Muscle layer of colon (tissue), 2 donors: Measurements from ENCODE around the gene AP3D1.

Experiments
- H3K27ac ChIP-seq: one replicate; pipeline ENCODE4 v1.7.0; 2013; ENCODE audit warnings: low read depth, mild to moderate bottlenecking, low read length, moderate library complexity
- H3K27me3 ChIP-seq, 2 donors: one replicate each; pipeline ENCODE4 v1.7.0; 2013; ENCODE audit warnings: low read length in 2 of 2, mild to moderate bottlenecking in 2 of 2; ENCODE audit not compliant: insufficient read depth in 2 of 2, control insufficient read depth in 1 of 2
- H3K36me3 ChIP-seq: one replicate; pipeline ENCODE4 v1.7.0; 2013; ENCODE audit warnings: mild to moderate bottlenecking, low read length; ENCODE audit not compliant: insufficient read depth
- H3K4me1 ChIP-seq: one replicate; pipeline ENCODE4 v1.7.0; 2013; ENCODE audit warnings: mild to moderate bottlenecking, low read length; ENCODE audit not compliant: insufficient read depth
- H3K4me3 ChIP-seq, 2 donors: one replicate each; pipeline ENCODE4 v1.7.0; 2013; ENCODE audit warnings: low read length in 2 of 2, low read depth in 1 of 2, mild to moderate bottlenecking in 1 of 2, moderate library complexity in 1 of 2
- H3K9ac ChIP-seq: one replicate; pipeline ENCODE4 v1.7.0; 2013; ENCODE audit warnings: low read length
- H3K9me3 ChIP-seq: one replicate; pipeline ENCODE4 v1.7.0; 2013; ENCODE audit warnings: mild to moderate bottlenecking, low read length
- donor health status: abdominal sarcoma.
- donor health status: Adenocarcinoma of cecum.

Gene AP3D1

GRCh38 chr19:2145831-2146241, 5.5 kb downstream of the AP3D1 start:
- peaks cover 24% of the 10 kb centered on the region for H3K4me1 ChIP-seq
- no peaks in the 10 kb centered on the region for H3K36me3 ChIP-seq
- H3K9ac ChIP-seq: no peak overlapping the region
- no peak overlapping the region for H3K4me3 ChIP-seq
- no peaks in the 10 kb centered on the region for H3K27me3 ChIP-seq
- H3K27ac ChIP-seq: no peak overlapping the region
- no peaks in the 10 kb centered on the region for H3K9me3 ChIP-seq

- H3K4me1 ChIP-seq: peaks cover 9% of the 10 kb centered on the region
- no peaks in the 10 kb centered on the region for H3K27me3 ChIP-seq
- no peak overlapping the region for H3K9ac ChIP-seq
- H3K36me3 ChIP-seq: no peaks in the 10 kb centered on the region
- no peak overlapping the region for H3K4me3 ChIP-seq
- H3K9me3 ChIP-seq: no peaks in the 10 kb centered on the region
- H3K27ac ChIP-seq: no peak overlapping the region
Observed at GRCh38 chr19:2144190-2144589, 7.2 kb downstream of the AP3D1 start.

- Histone ChIP-seq H3K9ac (no peak overlapping the region), H3K9me3 (no peaks in the 10 kb centered on the region), H3K27ac (no peak overlapping the region), H3K4me1 (peaks cover 3% of the 10 kb centered on the region), H3K4me3 (no peak overlapping the region), H3K36me3 (peaks cover 4% of the 10 kb centered on the region), H3K27me3 (no peaks in the 10 kb centered on the region)
Observed at GRCh38 chr19:2142173-2142829, 9.1 kb downstream of the AP3D1 start.

GRCh38 chr19:2140138-2140569, 11.2 kb downstream of the AP3D1 start:
- Histone ChIP-seq H3K27me3 (no peaks in the 10 kb centered on the region), H3K4me3 (no peak overlapping the region), H3K27ac (no peak overlapping the region), H3K4me1 (no peaks in the 10 kb centered on the region), H3K36me3 (peaks cover 16% of the 10 kb centered on the region), H3K9me3 (no peaks in the 10 kb centered on the region), H3K9ac (no peak overlapping the region)

GRCh38 chr19:2139385-2140137, 11.8 kb downstream of the AP3D1 start:
- no peaks in the 10 kb centered on the region for H3K9me3 ChIP-seq
- no peak overlapping the region for H3K9ac ChIP-seq
- H3K4me3 ChIP-seq: no peak overlapping the region
- H3K36me3 ChIP-seq: peaks cover 16% of the 10 kb centered on the region
- no peak overlapping the region for H3K27ac ChIP-seq
- no peaks in the 10 kb centered on the region for H3K4me1 ChIP-seq
- H3K27me3 ChIP-seq: no peaks in the 10 kb centered on the region

GRCh38 chr19:2138061-2138728, 13.2 kb downstream of the AP3D1 start:
- peaks cover 16% of the 10 kb centered on the region for H3K36me3 ChIP-seq
- no peaks in the 10 kb centered on the region for H3K9me3 ChIP-seq
- no peaks in the 10 kb centered on the region for H3K27me3 ChIP-seq
- no peak overlapping the region for H3K9ac ChIP-seq
- no peaks in the 10 kb centered on the region for H3K4me1 ChIP-seq
- H3K27ac ChIP-seq: no peak overlapping the region
- no peak overlapping the region for H3K4me3 ChIP-seq

- no peak overlapping the region for H3K4me3 ChIP-seq
- H3K27me3 ChIP-seq: no peaks in the 10 kb centered on the region
- no peak overlapping the region for H3K9ac ChIP-seq
- peaks cover 26% of the 10 kb centered on the region for H3K36me3 ChIP-seq
- no peaks in the 10 kb centered on the region for H3K9me3 ChIP-seq
- no peak overlapping the region for H3K27ac ChIP-seq
- H3K4me1 ChIP-seq: no peaks in the 10 kb centered on the region
Observed at GRCh38 chr19:2136796-2137195, 14.6 kb downstream of the AP3D1 start.

GRCh38 chr19:2135474-2136402, 15.6 kb downstream of the AP3D1 start:
- Histone ChIP-seq H3K27ac (no peak overlapping the region), H3K9me3 (no peaks in the 10 kb centered on the region), H3K27me3 (no peaks in the 10 kb centered on the region), H3K4me3 (no peak overlapping the region), H3K4me1 (no peaks in the 10 kb centered on the region), H3K9ac (no peak overlapping the region), H3K36me3 (peaks cover 33% of the 10 kb centered on the region)

- peaks cover 49% of the 10 kb centered on the region for H3K36me3 ChIP-seq
Observed at GRCh38 chr19:2132731-2133490, 18.5 kb downstream of the AP3D1 start.

GRCh38 chr19:2132191-2132590, 19.2 kb downstream of the AP3D1 start:
- H3K4me1 ChIP-seq: no peaks in the 10 kb centered on the region
- no peak overlapping the region for H3K9ac ChIP-seq
- H3K27ac ChIP-seq: no peak overlapping the region
- no peaks in the 10 kb centered on the region for H3K27me3 ChIP-seq
- no peaks in the 10 kb centered on the region for H3K9me3 ChIP-seq
- H3K4me3 ChIP-seq: no peak overlapping the region
- H3K36me3 ChIP-seq: peaks cover 49% of the 10 kb centered on the region

More at GRCh38 chr19:2132731-2133490, 18.5 kb downstream of the AP3D1 start:
- H3K9me3 ChIP-seq: no peaks in the 10 kb centered on the region
- H3K27ac ChIP-seq: no peak overlapping the region
- no peaks in the 10 kb centered on the region for H3K27me3 ChIP-seq
- H3K4me1 ChIP-seq: no peaks in the 10 kb centered on the region
- no peak overlapping the region for H3K4me3 ChIP-seq
- H3K9ac ChIP-seq: no peak overlapping the region
